ENCODE results near the gene DNAH9.

GRCh38 chr17:11558681-11559234 is 39.5 kb upstream of the DNAH9 start:
- no peak for TF ChIP-seq CTCF (IDR thresholded peaks at IDR 0.05)
- no peak for TF ChIP-seq POLR2AphosphoS5 (IDR thresholded peaks at IDR 0.05)
- no peak for TF ChIP-seq POLR2A (IDR thresholded peaks at IDR 0.05)
- TF ChIP-seq EP300 (IDR thresholded peaks at IDR 0.05; ENCODE audit: low read depth): no peak
